ENCODE data around the gene HPF1.

GRCh38 chr4:169745291-169745690, 12.5 kb downstream of the HPF1 start:
- TF ChIP-seq CTCF (IDR thresholded peaks at IDR 0.05 in 8 of 11, conservative IDR thresholded peaks at IDR 0.05 in 3 of 11) (no peak), POLR2A (IDR thresholded peaks at IDR 0.05) (no peak)
